Measurements from ENCODE around the gene DLL3.

- TF ChIP-seq CTCF (IDR thresholded peaks at IDR 0.05) (no peak), POLR2A (IDR thresholded peaks at IDR 0.05) (no peak)
Observed at GRCh38 chr19:39514840-39515550, 16.2 kb downstream of the DLL3 start, which contains the start of gene SELENOV.
